SU-DHL-6 (cell line): ENCODE data around the gene ZNF710.

Experiments
- H2AFZ ChIP-seq: fragments of 200-600 bp; sonication (generic); 2 replicates; pipeline ENCODE4 v1.6.1; 2014; ENCODE audit warnings: low read depth, mild to moderate bottlenecking, moderate library complexity, mixed read lengths, antibody characterized with exemption, low read length; ENCODE audit not compliant: severe bottlenecking
- H3F3A ChIP-seq: fragments of 200-600 bp; shearing (Covaris generic); 2 replicates; pipeline ENCODE4 v1.6.0; 2016; ENCODE audit warnings: antibody characterized with exemption, mild to moderate bottlenecking; ENCODE audit not compliant: insufficient read depth
- H3K27ac ChIP-seq: fragments of 200-600 bp; sonication (generic); 2 replicates; pipeline ENCODE4 v1.5.1; 2016; ENCODE audit warnings: low read depth, mild to moderate bottlenecking, low read length, moderate library complexity, mixed read lengths
- H3K27me3 ChIP-seq: fragments of 200-600 bp; sonication (generic), shearing (Covaris generic); 2 replicates; pipeline ENCODE4 v1.6.0; 2014; ENCODE audit warnings: mild to moderate bottlenecking, low read length
- H3K36me3 ChIP-seq: fragments of 200-600 bp; sonication (generic); 2 replicates; pipeline ENCODE4 v1.6.1; 2014; ENCODE audit warnings: mild to moderate bottlenecking, low read length, mixed read lengths
- H3K4me2 ChIP-seq: fragments of 300-600, 200-600 bp; shearing (Covaris generic), sonication (generic); 2 replicates; pipeline ENCODE4 v1.6.0; 2014; ENCODE audit warnings: low read length, low read depth, mild to moderate bottlenecking; ENCODE audit not compliant: poor library complexity, severe bottlenecking
- H3K4me3 ChIP-seq: fragments of 200-600 bp; sonication (generic); 2 replicates; pipeline ENCODE4 v1.5.1; 2014; ENCODE audit warnings: antibody characterized with exemption, low read length, mild to moderate bottlenecking, mixed read lengths; ENCODE audit not compliant: insufficient read depth, poor library complexity, severe bottlenecking
- H3K79me2 ChIP-seq: fragments of 200-600 bp; sonication (generic); 2 replicates; pipeline ENCODE4 v1.6.1; 2014; ENCODE audit warnings: mild to moderate bottlenecking, low read length, moderate library complexity; ENCODE audit not compliant: insufficient read depth
- H3K9ac ChIP-seq: fragments of 200-600 bp; sonication (generic); 2 replicates; pipeline ENCODE4 v1.7.0; 2014; ENCODE audit warnings: mild to moderate bottlenecking, low read length
- H3K9me2 ChIP-seq: fragments of 200-600 bp; sonication (generic); replicated peaks from 2 replicates; pipeline ENCODE4 v1.6.1; 2014; ENCODE audit warnings: low read length; ENCODE audit not compliant: insufficient read depth
- H3K9me3 ChIP-seq: fragments of 200-600 bp; sonication (generic); 2 replicates; pipeline ENCODE4 v1.6.1; 2014; ENCODE audit warnings: low read length, mixed read lengths; ENCODE audit not compliant: insufficient read depth
- H4K20me1 ChIP-seq: fragments of 200-600 bp; sonication (generic); 2 replicates; pipeline ENCODE4 v1.6.1; 2014; ENCODE audit warnings: low read depth, mild to moderate bottlenecking, antibody characterized with exemption, low read length, moderate library complexity, mixed read lengths
- EZH2phosphoT487 ChIP-seq: fragments of 200-600 bp; sonication (generic), shearing (Covaris generic); conservative IDR thresholded peaks from 2 replicates; pipeline ENCODE4 v1.6.1; 2018; ENCODE audit warnings: mild to moderate bottlenecking, antibody characterized with exemption, low read length, moderate library complexity, mixed read lengths
- TF ChIP-seq, protein P1 (sequence below): fragments of 200-600 bp; sonication (generic); IDR thresholded peaks from one replicate; pipeline ENCODE4 v1.5.1; 2017; ENCODE audit warnings: antibody characterized with exemption, mild to moderate bottlenecking, low read length, moderate library complexity; ENCODE audit not compliant: insufficient read depth, poor library complexity, severe bottlenecking

ZNF710 gene

DNA sequence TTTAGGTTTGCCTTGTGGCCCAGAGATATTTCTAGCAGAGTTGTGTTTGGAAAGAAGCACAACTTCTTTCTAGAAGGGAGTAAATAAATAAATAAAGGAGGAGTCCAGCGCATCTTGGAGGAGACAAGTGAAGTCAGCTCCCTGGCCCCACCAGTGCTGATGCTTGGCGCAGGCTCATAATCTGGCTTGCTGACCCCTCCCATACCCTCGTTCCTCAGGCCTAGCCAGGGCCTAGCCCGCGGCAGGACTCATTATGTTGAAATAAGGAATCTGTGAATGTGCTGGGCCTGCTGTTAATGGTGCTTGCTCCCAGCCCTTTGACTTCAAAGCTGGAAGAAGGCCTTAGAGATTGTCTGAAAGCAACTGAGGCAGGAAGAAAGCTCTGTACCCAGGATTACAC, 3.1 kb downstream of the ZNF710 start:
- Histone ChIP-seq H3K9ac (no peak overlapping the region), H3K27me3 (no peaks in the 10 kb centered on the region), H3K4me3 (no peak overlapping the region), H3K9me3 (no peaks in the 10 kb centered on the region), H2AFZ (no peak overlapping the region), H3K36me3 (no peaks in the 10 kb centered on the region), H3K4me2 (no peak overlapping the region), H3F3A (0 out of 2 replicates have a peak, but pooled peaks cover 7% of the 10 kb centered on the region), H3K9me2 (no peaks in the 10 kb centered on the region), H3K27ac (no peak overlapping the region), H4K20me1 (no peaks in the 10 kb centered on the region), H3K79me2 (no peaks in the 10 kb centered on the region)
- TF ChIP-seq EZH2phosphoT487: no peak
- TF ChIP-seq, protein P1, sequence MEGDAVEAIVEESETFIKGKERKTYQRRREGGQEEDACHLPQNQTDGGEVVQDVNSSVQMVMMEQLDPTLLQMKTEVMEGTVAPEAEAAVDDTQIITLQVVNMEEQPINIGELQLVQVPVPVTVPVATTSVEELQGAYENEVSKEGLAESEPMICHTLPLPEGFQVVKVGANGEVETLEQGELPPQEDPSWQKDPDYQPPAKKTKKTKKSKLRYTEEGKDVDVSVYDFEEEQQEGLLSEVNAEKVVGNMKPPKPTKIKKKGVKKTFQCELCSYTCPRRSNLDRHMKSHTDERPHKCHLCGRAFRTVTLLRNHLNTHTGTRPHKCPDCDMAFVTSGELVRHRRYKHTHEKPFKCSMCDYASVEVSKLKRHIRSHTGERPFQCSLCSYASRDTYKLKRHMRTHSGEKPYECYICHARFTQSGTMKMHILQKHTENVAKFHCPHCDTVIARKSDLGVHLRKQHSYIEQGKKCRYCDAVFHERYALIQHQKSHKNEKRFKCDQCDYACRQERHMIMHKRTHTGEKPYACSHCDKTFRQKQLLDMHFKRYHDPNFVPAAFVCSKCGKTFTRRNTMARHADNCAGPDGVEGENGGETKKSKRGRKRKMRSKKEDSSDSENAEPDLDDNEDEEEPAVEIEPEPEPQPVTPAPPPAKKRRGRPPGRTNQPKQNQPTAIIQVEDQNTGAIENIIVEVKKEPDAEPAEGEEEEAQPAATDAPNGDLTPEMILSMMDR: no peak

DNA sequence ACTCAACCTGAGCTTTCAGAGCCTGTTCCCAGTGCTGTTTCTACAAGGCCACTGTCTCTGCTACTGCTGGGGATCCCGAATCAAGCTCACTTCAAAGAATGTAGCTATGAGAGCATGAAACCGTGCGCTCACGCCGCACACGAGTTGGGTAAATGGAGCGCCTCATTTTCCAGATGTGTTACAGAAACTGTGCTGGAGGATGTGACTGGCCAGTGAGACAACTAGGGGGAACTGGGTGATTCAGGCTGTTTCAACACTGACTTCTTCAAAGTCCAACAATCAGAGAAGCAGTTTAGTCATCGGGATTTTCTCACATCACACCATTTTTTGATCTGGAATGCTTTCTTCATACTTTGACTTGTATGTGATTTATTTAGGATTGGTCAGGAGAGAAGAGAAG, 3.5 kb downstream of the ZNF710 start:
- H3K27me3 ChIP-seq: no peaks in the 10 kb centered on the region
- 0 out of 2 replicates have a peak, but pooled peaks cover 7% of the 10 kb centered on the region for H3F3A ChIP-seq
- no peak overlapping the region for H3K4me3 ChIP-seq
- no peak overlapping the region for H3K9ac ChIP-seq
- H3K27ac ChIP-seq: no peak overlapping the region
- no peaks in the 10 kb centered on the region for H3K9me3 ChIP-seq
- no peak for TF ChIP-seq EZH2phosphoT487
- TF ChIP-seq, protein P1: no peak
- H3K79me2 ChIP-seq: no peaks in the 10 kb centered on the region
- H3K4me2 ChIP-seq: no peak overlapping the region
- no peaks in the 10 kb centered on the region for H3K9me2 ChIP-seq
- no peaks in the 10 kb centered on the region for H4K20me1 ChIP-seq
- H2AFZ ChIP-seq: no peak overlapping the region
- H3K36me3 ChIP-seq: no peaks in the 10 kb centered on the region

DNA sequence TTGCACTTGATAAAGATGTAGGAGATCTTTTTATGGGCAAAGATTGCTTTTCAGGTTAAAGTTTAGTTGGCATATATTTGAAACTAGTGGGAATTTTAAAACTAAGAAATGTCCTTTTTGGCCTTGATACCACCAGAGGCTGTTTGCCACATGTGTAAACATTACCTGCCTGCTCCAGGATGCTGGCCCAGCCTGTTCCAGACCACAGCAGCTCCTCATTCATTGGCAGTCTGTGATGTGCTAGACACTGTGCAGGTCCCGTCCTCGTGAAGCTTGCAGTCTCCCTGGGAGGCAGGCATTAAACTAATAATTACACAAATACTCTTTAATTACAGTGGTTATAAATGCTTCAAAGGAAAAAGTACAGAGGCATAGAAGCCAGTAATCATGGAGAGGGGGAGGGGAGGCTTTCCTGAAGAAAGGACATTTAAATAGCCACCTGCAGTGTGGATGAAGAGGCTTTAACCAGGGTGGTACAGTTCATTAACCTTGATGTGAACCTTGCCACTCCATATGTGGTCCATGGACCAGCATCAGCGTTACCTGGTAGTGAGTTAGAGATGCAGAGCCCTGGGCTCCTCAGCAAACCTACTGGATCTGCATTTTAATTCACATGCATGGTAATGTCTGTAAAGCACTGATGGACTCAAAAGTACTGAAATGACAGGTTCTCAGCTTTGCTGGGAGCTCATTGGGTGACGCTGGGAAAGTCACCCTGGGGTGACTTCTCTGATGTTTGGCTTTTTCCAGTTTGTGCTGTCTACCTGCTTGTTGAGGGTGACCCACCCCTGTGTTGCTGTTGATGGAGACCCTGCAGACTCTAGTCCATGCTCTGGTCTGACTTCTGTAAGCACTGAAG, 5.3 kb downstream of the ZNF710 start:
- Histone ChIP-seq H3K4me2 (no peak overlapping the region), H3F3A (no peaks in the 10 kb centered on the region), H3K9me3 (peaks cover 4% of the 10 kb centered on the region; the same call in 1 of the 2 replicates), H4K20me1 (no peaks in the 10 kb centered on the region), H3K27me3 (no peaks in the 10 kb centered on the region), H3K9ac (no peak overlapping the region), H3K27ac (no peak overlapping the region), H3K36me3 (no peaks in the 10 kb centered on the region), H3K9me2 (no peaks in the 10 kb centered on the region), H3K79me2 (no peaks in the 10 kb centered on the region), H2AFZ (no peak overlapping the region), H3K4me3 (no peak overlapping the region)
- TF ChIP-seq, protein P1: no peak
- TF ChIP-seq EZH2phosphoT487: no peak
